K562 (cell line): Measurements from ENCODE around the gene ITPKB. TPM values are rescaled to one million over a fixed set of nuclear protein-coding genes. Genes with fewer than 3 reads are reported as not detected.

Source experiments
- ATAC-seq: fragments of 200-7000 bp; cut with Tn5 transposase; 3 replicates; pipeline ENCODE4 v1.9.1; 2020; ENCODE audit warnings: moderate library complexity
- BruUV-seq: library from RNA; stranded (reverse); fragments of 400-500 nt; replicated peaks from 2 replicates; lab custom pipeline; 2021; lab: Mats Ljungman, UMichigan
- CTCF ChIA-PET: fragments of 300-600 bp; formaldehyde crosslinking; extraction: SDS; loops from one replicate; lab custom pipeline; 2021; ENCODE audit warnings: low intra/inter-chr PET ratio; lab: Yijun Ruan, JAX
- POLR2A ChIA-PET: fragments of 300-600, 350-650 bp; sonication (Branson Sonifier 250); formaldehyde crosslinking; extraction: SDS; loops from one replicate; lab custom pipeline; 2021; ENCODE audit warnings: antibody characterized with exemption, inconsistent platforms; lab: Yijun Ruan, JAX
- DNase-seq, 4 experiments: peaks; one replicate each; pipeline versions ENCODE4 v3.0.0 to v3.0.0-alpha.2; 2011 to 2018; ENCODE audit warnings: low spot score in 3 of 4, mixed read lengths in 3 of 4; ENCODE audit errors: extremely low read depth in 1 of 4
- FAIRE-seq: peaks from 2 replicates; lab custom pipeline; 2011; peaks lifted over from hg19 to GRCh38; lab: Jason Lieb, UNC
- H2AFZ ChIP-seq: 2 replicates; pipeline ENCODE4 v1.6.0; 2011; ENCODE audit warnings: low read depth, low read length, control low read depth, inconsistent platforms
- H3K27ac ChIP-seq: fragments of 200-600 bp; 3 replicates; pipeline ENCODE4 v1.8.0; 2011; ENCODE audit warnings: low read depth, mild to moderate bottlenecking, control low read depth, inconsistent platforms, low read length, moderate library complexity, mixed read lengths; ENCODE audit errors: extremely low read depth
- H3K27me3 ChIP-seq, 2 experiments: fragments of 300-600 bp in 1 of 2; 2 replicates in 1 of 2; 3 replicates in 1 of 2; pipeline versions ENCODE4 v1.6.0 to v1.8.0; 2011; ENCODE audit warnings: inconsistent platforms in 2 of 2, low read length in 2 of 2, mild to moderate bottlenecking in 1 of 2, mixed read lengths in 1 of 2, moderate library complexity in 1 of 2; ENCODE audit not compliant: control insufficient read depth in 2 of 2, insufficient read depth in 2 of 2
- H3K36me3 ChIP-seq: fragments of 300-600 bp; 3 replicates; pipeline ENCODE4 v1.8.0; 2011; ENCODE audit warnings: mild to moderate bottlenecking, low read length, inconsistent platforms; ENCODE audit not compliant: control insufficient read depth, insufficient read depth
- H3K4me1 ChIP-seq, 2 experiments: fragments of 200-600 bp in 1 of 2; replicated peaks in 1 of 2; 2 replicates in 1 of 2; 3 replicates in 1 of 2; pipeline versions ENCODE4 v1.5.1 to v1.8.0; 2011; ENCODE audit warnings: inconsistent platforms in 2 of 2, low read length in 2 of 2, mild to moderate bottlenecking in 1 of 2, mixed read lengths in 1 of 2, moderate library complexity in 1 of 2; ENCODE audit not compliant: control insufficient read depth in 2 of 2, insufficient read depth in 2 of 2
- H3K4me2 ChIP-seq: 2 replicates; pipeline ENCODE4 v1.6.1; 2011; ENCODE audit warnings: low read length, control low read depth, inconsistent platforms, mixed read lengths; ENCODE audit not compliant: insufficient read depth
- H3K4me3 ChIP-seq: fragments of 200-600 bp; sonication (generic), shearing (Covaris generic); 2 replicates; pipeline ENCODE4 v1.5.1; 2016; ENCODE audit warnings: control low read depth, inconsistent platforms
- H3K79me2 ChIP-seq: fragments of 200-600 bp; 3 replicates; pipeline ENCODE4 v1.8.0; 2011; ENCODE audit warnings: low read length, inconsistent platforms; ENCODE audit not compliant: control insufficient read depth, insufficient read depth
- H3K9ac ChIP-seq, 2 experiments: 2 replicates each; pipeline versions ENCODE4 v1.6.0 to v1.6.1; 2011; ENCODE audit warnings: low read depth in 2 of 2, low read length in 2 of 2, control low read depth in 1 of 2, inconsistent platforms in 1 of 2, mild to moderate bottlenecking in 1 of 2, mixed read lengths in 1 of 2; ENCODE audit not compliant: insufficient read depth in 1 of 2
- H3K9me1 ChIP-seq: one replicate; pipeline ENCODE4 v1.6.0; 2011; ENCODE audit warnings: inconsistent platforms, mild to moderate bottlenecking, low read length, moderate library complexity; ENCODE audit not compliant: control insufficient read depth, insufficient read depth
- H3K9me3 ChIP-seq: replicated peaks from 2 replicates; pipeline ENCODE4 v1.5.1; 2011; ENCODE audit warnings: low read depth, low read length, inconsistent platforms; ENCODE audit not compliant: control insufficient read depth, insufficient read depth
- H4K20me1 ChIP-seq: replicated peaks from 2 replicates; pipeline ENCODE4 v1.6.1; 2011; ENCODE audit warnings: low read length, inconsistent platforms, mixed read lengths; ENCODE audit not compliant: control insufficient read depth, insufficient read depth
- CBFB ChIP-seq: sonication (generic); formaldehyde crosslinking; IDR thresholded peaks from 2 replicates; pipeline ENCODE4 v1.4.0; 2020; ENCODE audit warnings: mild to moderate bottlenecking, missing genetic modification reagents
- CTCFL ChIP-seq: IDR thresholded peaks from 2 replicates; pipeline ENCODE4 v1.6.1; 2011; ENCODE audit warnings: borderline replicate concordance, low read depth, mild to moderate bottlenecking, moderate library complexity, low read length; ENCODE audit not compliant: insufficient read depth, poor library complexity, severe bottlenecking
- HDAC6 ChIP-seq: IDR thresholded peaks from 2 replicates; pipeline ENCODE4 v1.6.1; 2012; ENCODE audit warnings: low read depth, mild to moderate bottlenecking, control low read depth, inconsistent platforms, low read length, moderate library complexity
- MCM3 ChIP-seq: fragments of 450-650 bp; IDR thresholded peaks from 2 replicates; pipeline ENCODE4 v1.6.1; 2016
- OTX1 ChIP-seq: fragments of 450-650 bp; formaldehyde crosslinking; IDR thresholded peaks from 2 replicates; pipeline ENCODE4 v1.4.0; 2022; ENCODE audit warnings: mild to moderate bottlenecking
- TBL1XR1 ChIP-seq, 2 experiments: IDR thresholded peaks; 2 replicates each; pipeline ENCODE4 v1.6.1; 2012; ENCODE audit warnings: improper control_type of control experiment in 2 of 2, low read length in 2 of 2, mild to moderate bottlenecking in 1 of 2
- U2AF2 ChIP-seq: fragments of 200-400 bp; formaldehyde crosslinking; optimal IDR thresholded peaks from 2 replicates; pipeline ENCODE3; 2017; ENCODE audit warnings: low read depth, mild to moderate bottlenecking, low read length
- VEZF1 ChIP-seq: fragments of 200-800 bp; sonication (Bioruptor generic); IDR thresholded peaks from 2 replicates; pipeline ENCODE4 v1.6.1; 2017; ENCODE audit warnings: missing genetic modification characterization, missing compliant biosample characterization
- ZNF174 ChIP-seq: fragments of 250-450 bp; sonication (Bioruptor Pico); IDR thresholded peaks from 2 replicates; pipeline ENCODE4 v1.4.0; 2020; ENCODE audit warnings: mild to moderate bottlenecking
- ZNF592 ChIP-seq: fragments of 450-650 bp; IDR thresholded peaks from 2 replicates; pipeline ENCODE4 v1.6.1; 2017; ENCODE audit warnings: antibody characterized with exemption, mild to moderate bottlenecking
- WGBS: fragments of 100-300 bp; shearing (Covaris generic); methylation state at CpG from one replicate; pipeline ENCODE4 v1.1.6; 2016; ENCODE audit warnings: low coverage, mixed read lengths; ENCODE audit not compliant: insufficient coverage; ENCODE audit errors: missing lambda C conversion rate; 5-methylcytosine and 5-hydroxymethylcytosine counted together
- in situ Hi-C: fragments of 300-500 bp; cut with MboI; formaldehyde crosslinking; loops from 4 replicates; pipeline ENCODE4 v1.15.0; 2018; ENCODE audit warnings: inconsistent platforms, mixed read lengths
- intact Hi-C: fragments of 100-400 bp; cut with micrococcal nuclease; formaldehyde crosslinking; loops from 2 replicates; pipeline ENCODE4 v1.14.2; 2022
- polyA plus RNA-seq, 8 experiments: library from polyadenylated mRNA; depleted of rRNA in 4 of 8; stranded (reverse) in 5 of 8; unstranded in 3 of 8; fragments of >200 nt; fragmentation: Nextera tagmentation in 2 of 8; fragmentation: Illumina TruSeq in 1 of 8; extraction: Ambion mirVana in 2 of 8; extraction: Trizol in 1 of 8; gene quantifications; 2 replicates each; pipeline versions ENCODE4 v1.2.1 to v1.2.3, GENCODE V29; 2011 to 2014; ENCODE audit warnings: inconsistent platforms in 1 of 8, missing spikeins in 1 of 8
- total RNA-seq, 7 experiments: library from RNA; depleted of rRNA in 6 of 7; stranded (reverse); fragments of >200 nt in 6 of 7; fragmentation: Illumina TruSeq in 2 of 7; extraction: Trizol in 2 of 7; gene quantifications; 2 replicates each; pipeline versions ENCODE4 v1.2.1 to v1.2.3, GENCODE V29; 2011 to 2021; ENCODE audit warnings: low replicate concordance in 1 of 7

The ITPKB gene
- total and polyA plus RNA-seq, 9 of the 15 experiments (the other 6 are each of a cell fraction or from before 2014, with no cell fraction given): 0.01 to 0.22 TPM; not detected in 7

- TF ChIP-seq VEZF1 (CRISPR knock-in tag) (no peak), ZNF174 (no peak)
Measured at GRCh38 chr1:226785805-226786204, 46.7 kb upstream of the ITPKB start (continued).

- Histone ChIP-seq H3K4me2 (no peak overlapping the region), H3K9me1 (no peaks in the 10 kb centered on the region), H3K36me3 (no peaks in the 10 kb centered on the region), H3K27me3 (peaks cover 34 to 61% of the 10 kb centered on the region in 2 experiments), H2AFZ (no peak overlapping the region), H3K79me2 (no peaks in the 10 kb centered on the region), H3K4me3 (no peak overlapping the region), H3K9me3 (no peaks in the 10 kb centered on the region), H3K9ac (no peak overlapping the region), H4K20me1 (no peaks in the 10 kb centered on the region), H3K27ac (no peak overlapping the region), H3K4me1 (no peaks in the 10 kb centered on the region)
- no peak for ATAC-seq
- intact Hi-C loops (no loop called here), in situ Hi-C loops (no loop called here)
- POLR2A ChIA-PET: no interaction called here
- 9% methylated on average over 19 of the region's 19 CpGs for WGBS
- CTCF ChIA-PET: no interaction called here
- BruUV-seq: no TSS peak
- no peak for DNase-seq
- FAIRE-seq: no peak
- TF ChIP-seq MCM3: no peak
- no peak for TF ChIP-seq OTX1 (CRISPR knock-in tag)
- TF ChIP-seq CTCFL: no peak
- TF ChIP-seq TBL1XR1 (IDR thresholded peaks at IDR 0.05; ENCODE audit: low read length in 2 of 2): no peak
- no peak for TF ChIP-seq U2AF2
- no peak for TF ChIP-seq CBFB
- TF ChIP-seq HDAC6: no peak
- no peak for TF ChIP-seq ZNF592
Measured at GRCh38 chr1:226784081-226785049, 45.3 kb upstream of the ITPKB start.
